K562 (cell line): ENCODE data around the gene FASTK. TPM values are rescaled to one million over a fixed set of nuclear protein-coding genes. Genes with fewer than 3 reads are reported as not detected.

Source experiments
- CTCF ChIP-seq, 3 experiments: IDR thresholded peaks in 2 of 3; conservative IDR thresholded peaks in 1 of 3; 2 replicates each; pipeline ENCODE4 v1.5.1; 2011 to 2012; ENCODE audit warnings: low read length in 3 of 3, mild to moderate bottlenecking in 3 of 3, control low read depth in 2 of 3, improper control_type of control experiment in 1 of 3, inconsistent platforms in 1 of 3, low read depth in 1 of 3, mixed read lengths in 1 of 3, moderate library complexity in 1 of 3; ENCODE audit not compliant: insufficient read depth in 2 of 3
- DACH1 ChIP-seq: fragments of 450-650 bp; IDR thresholded peaks from 2 replicates; pipeline ENCODE4 v1.6.1; 2018; ENCODE audit not compliant: partially characterized antibody
- FOXK1 ChIP-seq: sonication (generic); formaldehyde crosslinking; IDR thresholded peaks from 2 replicates; pipeline ENCODE4 v1.8.0; 2022; ENCODE audit warnings: missing genetic modification reagents, mild to moderate bottlenecking, borderline replicate concordance
- GATA2 ChIP-seq: sonication (generic); formaldehyde crosslinking; IDR thresholded peaks from 2 replicates; pipeline ENCODE4 v1.4.0; 2020; ENCODE audit warnings: mild to moderate bottlenecking, missing genetic modification reagents
- HNRNPK ChIP-seq: fragments of 200-400 bp; formaldehyde crosslinking; IDR thresholded peaks from one replicate; pipeline ENCODE4 v1.6.1; 2018; ENCODE audit warnings: mild to moderate bottlenecking, low read depth, low read length; ENCODE audit not compliant: poor library complexity, severe bottlenecking
- PHB ChIP-seq: fragments of 250-450 bp; sonication (Bioruptor Pico); IDR thresholded peaks from 2 replicates; pipeline ENCODE4 v1.5.0; 2021
- POLR3A ChIP-seq: IDR thresholded peaks from 2 replicates; pipeline ENCODE4 v1.6.1; 2011; ENCODE audit warnings: borderline replicate concordance, mild to moderate bottlenecking, moderate library complexity; ENCODE audit not compliant: insufficient read length, insufficient read depth; ENCODE audit errors: extremely low read depth
- RFX7 ChIP-seq: fragments of 250-450 bp; sonication (Bioruptor Pico); IDR thresholded peaks from 2 replicates; pipeline ENCODE4 v1.5.1; 2021; ENCODE audit warnings: mild to moderate bottlenecking
- TAL1 ChIP-seq: fragments of 450-650 bp; IDR thresholded peaks from 2 replicates; pipeline ENCODE4 v1.6.1; 2016; ENCODE audit warnings: mild to moderate bottlenecking
- ZC3H8 ChIP-seq: fragments of 450-650 bp; IDR thresholded peaks from 2 replicates; pipeline ENCODE4 v1.6.1; 2017
- ZFP36 ChIP-seq: fragments of 150-350 bp; IDR thresholded peaks from 2 replicates; pipeline ENCODE4 v1.6.1; 2018; ENCODE audit warnings: low read length, low read depth; ENCODE audit not compliant: partially characterized antibody
- ZNF274 ChIP-seq: IDR thresholded peaks from 2 replicates; pipeline ENCODE4 v1.6.1; 2011; ENCODE audit warnings: low read depth, mild to moderate bottlenecking, low read length, moderate library complexity, borderline replicate concordance
- ZNF398 ChIP-seq: fragments of 250-450 bp; sonication (Bioruptor Pico); IDR thresholded peaks from 2 replicates; pipeline ENCODE4 v1.8.0; 2021; ENCODE audit warnings: moderate library complexity, mild to moderate bottlenecking, inconsistent platforms
- polyA plus RNA-seq, 8 experiments: library from polyadenylated mRNA; depleted of rRNA in 4 of 8; stranded (reverse) in 5 of 8; unstranded in 3 of 8; fragments of >200 nt; fragmentation: Nextera tagmentation in 2 of 8; fragmentation: Illumina TruSeq in 1 of 8; extraction: Ambion mirVana in 2 of 8; extraction: Trizol in 1 of 8; gene quantifications; 2 replicates each; pipeline versions ENCODE4 v1.2.1 to v1.2.3, GENCODE V29; 2011 to 2014; ENCODE audit warnings: inconsistent platforms in 1 of 8, missing spikeins in 1 of 8
- total RNA-seq, 7 experiments: library from RNA; depleted of rRNA in 6 of 7; stranded (reverse); fragments of >200 nt in 6 of 7; fragmentation: Illumina TruSeq in 2 of 7; extraction: Trizol in 2 of 7; gene quantifications; 2 replicates each; pipeline versions ENCODE4 v1.2.1 to v1.2.3, GENCODE V29; 2011 to 2021; ENCODE audit warnings: low replicate concordance in 1 of 7
- TF ChIP-seq, protein P1 (sequence below): sonication (generic); formaldehyde crosslinking; IDR thresholded peaks from 2 replicates; pipeline ENCODE4 v1.8.1; 2022; ENCODE audit warnings: missing genetic modification reagents
- TF ChIP-seq, protein P2 (sequence below): fragments of 250-450 bp; sonication (Bioruptor Pico); IDR thresholded peaks from 2 replicates; pipeline ENCODE4 v1.8.0; 2021; ENCODE audit warnings: borderline replicate concordance, mild to moderate bottlenecking, moderate library complexity; ENCODE audit not compliant: poor library complexity, severe bottlenecking
- TF ChIP-seq, protein P3 (sequence below): sonication (generic); formaldehyde crosslinking; IDR thresholded peaks from 2 replicates; pipeline ENCODE4 v1.8.0; 2023; ENCODE audit warnings: mild to moderate bottlenecking, missing genetic modification reagents

The FASTK gene
- total and polyA plus RNA-seq, 9 of the 15 experiments (the other 6 are each of a cell fraction or from before 2014, with no cell fraction given): 0.51 to 150 (median 48.2) TPM

DNA sequence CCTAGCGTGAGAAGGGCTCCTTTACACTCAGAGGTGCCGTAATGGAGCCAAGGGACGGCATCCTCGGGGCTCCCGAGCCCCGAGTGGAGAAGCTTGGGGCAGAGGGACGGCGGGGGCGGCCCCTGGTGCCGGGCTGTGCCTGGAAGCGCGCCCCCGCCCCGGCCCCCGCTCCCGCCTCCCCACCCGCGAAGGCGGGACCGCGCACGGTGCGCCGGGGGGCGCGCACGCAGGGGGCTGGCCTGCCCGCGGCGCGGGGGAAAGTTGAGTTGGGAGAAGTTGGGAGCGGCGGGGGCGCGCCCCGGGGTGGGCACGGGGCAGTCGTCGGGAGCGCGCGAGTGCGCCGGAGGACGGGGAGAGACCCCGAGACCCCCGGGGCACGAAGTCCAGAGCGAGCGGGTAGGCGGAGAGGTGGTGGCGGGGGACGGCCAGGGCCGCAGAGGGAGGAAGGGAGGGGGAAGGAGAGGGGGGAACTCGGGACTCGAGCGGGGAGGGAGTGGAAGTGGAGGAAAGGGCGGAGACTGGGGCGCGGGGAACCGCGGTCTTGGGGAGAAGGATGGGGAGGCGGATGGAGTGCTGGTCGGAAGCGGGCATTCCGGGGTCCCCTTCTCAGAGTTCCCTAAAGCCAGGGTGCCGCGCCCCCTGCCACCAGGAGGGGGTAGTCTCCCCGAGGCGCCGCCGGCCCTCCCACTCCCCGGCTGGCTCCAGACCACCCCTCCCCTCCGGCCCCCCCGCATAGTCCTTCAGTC is 21.1 kb downstream of the FASTK start, which contains the start of gene SLC4A2 (continued):
- TF ChIP-seq HNRNPK (peak; percentile 38), ZFP36 (no peak), ZNF398 (CRISPR knock-in tag) (no peak), PHB (CRISPR knock-in tag) (peak; percentile 61; the same call in 1 of the 2 replicates), GATA2 (CRISPR knock-in tag) (no peak), FOXK1 (CRISPR knock-in tag) (no peak), POLR3A (no peak), DACH1 (no peak), ZC3H8 (no peak), CTCF (IDR thresholded peaks at IDR 0.05 in 2 of 3, conservative IDR thresholded peaks at IDR 0.05 in 1 of 3; ENCODE audit: insufficient read depth in 2 of 3, low read depth in 1 of 3, low read length in 3 of 3) (peak; percentile 56 to 76 (median 67); a peak in 5 of 6 replicates), TAL1 (no peak; the same call in 1 of the 2 replicates), RFX7 (CRISPR knock-in tag) (no peak), ZNF274 (no peak)
- TF ChIP-seq, protein P1, sequence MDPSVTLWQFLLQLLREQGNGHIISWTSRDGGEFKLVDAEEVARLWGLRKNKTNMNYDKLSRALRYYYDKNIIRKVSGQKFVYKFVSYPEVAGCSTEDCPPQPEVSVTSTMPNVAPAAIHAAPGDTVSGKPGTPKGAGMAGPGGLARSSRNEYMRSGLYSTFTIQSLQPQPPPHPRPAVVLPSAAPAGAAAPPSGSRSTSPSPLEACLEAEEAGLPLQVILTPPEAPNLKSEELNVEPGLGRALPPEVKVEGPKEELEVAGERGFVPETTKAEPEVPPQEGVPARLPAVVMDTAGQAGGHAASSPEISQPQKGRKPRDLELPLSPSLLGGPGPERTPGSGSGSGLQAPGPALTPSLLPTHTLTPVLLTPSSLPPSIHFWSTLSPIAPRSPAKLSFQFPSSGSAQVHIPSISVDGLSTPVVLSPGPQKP (CRISPR knock-in tag): no peak
- TF ChIP-seq, protein P2, sequence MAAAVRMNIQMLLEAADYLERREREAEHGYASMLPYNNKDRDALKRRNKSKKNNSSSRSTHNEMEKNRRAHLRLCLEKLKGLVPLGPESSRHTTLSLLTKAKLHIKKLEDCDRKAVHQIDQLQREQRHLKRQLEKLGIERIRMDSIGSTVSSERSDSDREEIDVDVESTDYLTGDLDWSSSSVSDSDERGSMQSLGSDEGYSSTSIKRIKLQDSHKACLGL (CRISPR knock-in tag): no peak
- TF ChIP-seq, protein P3, sequence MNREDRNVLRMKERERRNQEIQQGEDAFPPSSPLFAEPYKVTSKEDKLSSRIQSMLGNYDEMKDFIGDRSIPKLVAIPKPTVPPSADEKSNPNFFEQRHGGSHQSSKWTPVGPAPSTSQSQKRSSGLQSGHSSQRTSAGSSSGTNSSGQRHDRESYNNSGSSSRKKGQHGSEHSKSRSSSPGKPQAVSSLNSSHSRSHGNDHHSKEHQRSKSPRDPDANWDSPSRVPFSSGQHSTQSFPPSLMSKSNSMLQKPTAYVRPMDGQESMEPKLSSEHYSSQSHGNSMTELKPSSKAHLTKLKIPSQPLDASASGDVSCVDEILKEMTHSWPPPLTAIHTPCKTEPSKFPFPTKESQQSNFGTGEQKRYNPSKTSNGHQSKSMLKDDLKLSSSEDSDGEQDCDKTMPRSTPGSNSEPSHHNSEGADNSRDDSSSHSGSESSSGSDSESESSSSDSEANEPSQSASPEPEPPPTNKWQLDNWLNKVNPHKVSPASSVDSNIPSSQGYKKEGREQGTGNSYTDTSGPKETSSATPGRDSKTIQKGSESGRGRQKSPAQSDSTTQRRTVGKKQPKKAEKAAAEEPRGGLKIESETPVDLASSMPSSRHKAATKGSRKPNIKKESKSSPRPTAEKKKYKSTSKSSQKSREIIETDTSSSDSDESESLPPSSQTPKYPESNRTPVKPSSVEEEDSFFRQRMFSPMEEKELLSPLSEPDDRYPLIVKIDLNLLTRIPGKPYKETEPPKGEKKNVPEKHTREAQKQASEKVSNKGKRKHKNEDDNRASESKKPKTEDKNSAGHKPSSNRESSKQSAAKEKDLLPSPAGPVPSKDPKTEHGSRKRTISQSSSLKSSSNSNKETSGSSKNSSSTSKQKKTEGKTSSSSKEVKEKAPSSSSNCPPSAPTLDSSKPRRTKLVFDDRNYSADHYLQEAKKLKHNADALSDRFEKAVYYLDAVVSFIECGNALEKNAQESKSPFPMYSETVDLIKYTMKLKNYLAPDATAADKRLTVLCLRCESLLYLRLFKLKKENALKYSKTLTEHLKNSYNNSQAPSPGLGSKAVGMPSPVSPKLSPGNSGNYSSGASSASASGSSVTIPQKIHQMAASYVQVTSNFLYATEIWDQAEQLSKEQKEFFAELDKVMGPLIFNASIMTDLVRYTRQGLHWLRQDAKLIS (CRISPR knock-in tag): no peak
